ENCODE data around the gene KCNH1. TPM values are rescaled to one million over a fixed set of nuclear protein-coding genes. Genes with fewer than 3 reads are reported as not detected.
A peak's percentile ranks its signal among the peaks of the same experiment; 100 is the strongest.

Gene KCNH1
- total and polyA plus RNA-seq, 2 experiments from 2014 or later, result 0.28 TPM; not detected in 1

GRCh38 chr1:210781652-210782051 is 352.3 kb downstream of the KCNH1 start:
- Mint-ChIP-seq H3K4me3 (no peak overlapping the region), H3K4me1 (peaks cover 2% of the 10 kb centered on the region), H3K9me3 (no peaks in the 10 kb centered on the region), H3K27me3 (ENCODE audit: insufficient read depth, low read depth, poor library complexity) (peaks cover 4% of the 10 kb centered on the region), H3K36me3 (ENCODE audit: low read depth) (no peaks in the 10 kb centered on the region; the same call in 2 of the 3 replicates), H3K27ac (peak overlapping the region; percentile 24; the same call in 1 of the 2 replicates)
- Histone ChIP-seq H3K27ac (ENCODE audit: low read depth) (no peak overlapping the region), H3K79me2 (replicated peaks; ENCODE audit: insufficient read depth) (no peaks in the 10 kb centered on the region), H3F3A (replicated peaks; ENCODE audit: low read depth) (no peaks in the 10 kb centered on the region), H3K36me3 (ENCODE audit: insufficient read depth) (no peaks in the 10 kb centered on the region), H2AFZ (no peak overlapping the region), H3K27me3 (ENCODE audit: insufficient read depth) (no peaks in the 10 kb centered on the region), H3K4me2 (no peak overlapping the region), H3K9me2 (ENCODE audit: insufficient read depth) (0 out of 2 replicates have a peak, but pooled peaks cover 6% of the 10 kb centered on the region), H4K20me1 (replicated peaks; ENCODE audit: insufficient read depth) (no peaks in the 10 kb centered on the region), H3K4me1 (ENCODE audit: insufficient read depth) (no peaks in the 10 kb centered on the region; the same call in 1 of the 2 replicates), H3K4me3 (no peak overlapping the region)
- DNase-seq (ENCODE audit: low spot score) (no peak), ATAC-seq (no peak)
- TF ChIP-seq ETS1 (IDR thresholded peaks at IDR 0.05) (no peak), ZNF114 (CRISPR knock-in tag; IDR thresholded peaks at IDR 0.05) (no peak)

GRCh38 chr1:210779269-210779668 is 354.7 kb downstream of the KCNH1 start:
- H3F3A ChIP-seq (replicated peaks; ENCODE audit: low read depth), result no peaks in the 10 kb centered on the region
- H3K79me2 ChIP-seq (replicated peaks; ENCODE audit: insufficient read depth), result no peaks in the 10 kb centered on the region
- Mint-ChIP-seq H3K36me3 (ENCODE audit: low read depth) (no peaks in the 10 kb centered on the region; the same call in 2 of the 3 replicates), H3K27me3 (ENCODE audit: insufficient read depth, low read depth, poor library complexity) (peaks cover 4% of the 10 kb centered on the region), H3K27ac (no peak overlapping the region), H3K4me3 (no peak overlapping the region), H3K9me3 (no peaks in the 10 kb centered on the region), H3K4me1 (peaks cover 2% of the 10 kb centered on the region)
- H3K27me3 ChIP-seq (ENCODE audit: insufficient read depth), result no peaks in the 10 kb centered on the region
- H3K4me3 ChIP-seq, result no peak overlapping the region
- DNase-seq (ENCODE audit: low spot score), result no peak
- H3K4me2 ChIP-seq, result no peak overlapping the region
- 0 out of 2 replicates have a peak, but pooled peaks cover 3% of the 10 kb centered on the region for H3K9me2 ChIP-seq (ENCODE audit: insufficient read depth)
- no peak for ATAC-seq
- no peak overlapping the region for H2AFZ ChIP-seq
- H3K4me1 ChIP-seq (ENCODE audit: insufficient read depth), result no peaks in the 10 kb centered on the region; the same call in 1 of the 2 replicates
- no peak overlapping the region for H3K27ac ChIP-seq (ENCODE audit: low read depth)
- no peaks in the 10 kb centered on the region for H3K36me3 ChIP-seq (ENCODE audit: insufficient read depth)
- TF ChIP-seq POLR2AphosphoS5 (IDR thresholded peaks at IDR 0.05; ENCODE audit: low read depth) (no peak), ZNF114 (CRISPR knock-in tag; IDR thresholded peaks at IDR 0.05) (no peak), EZH2phosphoT487 (IDR thresholded peaks at IDR 0.05; ENCODE audit: unreplicated experiment) (no peak), STAT1 (IDR thresholded peaks at IDR 0.05; ENCODE audit: unreplicated experiment) (no peak), JUNB (IDR thresholded peaks at IDR 0.05; ENCODE audit: unreplicated experiment) (no peak), CTCF (conservative IDR thresholded peaks at IDR 0.05; ENCODE audit: low read depth in 2 of 2) (no peak), CREB1 (CRISPR knock-in tag; IDR thresholded peaks at IDR 0.05; ENCODE audit: low read depth) (no peak)
- H4K20me1 ChIP-seq (replicated peaks; ENCODE audit: insufficient read depth), result no peaks in the 10 kb centered on the region

Measured in GM23338 (cell line).